ENCODE results near the gene KRT80.

- no peak for TF ChIP-seq POLR2AphosphoS5 (IDR thresholded peaks at IDR 0.05; ENCODE audit: low read depth, low read length)
- no peak for TF ChIP-seq POLR2A (IDR thresholded peaks at IDR 0.05; ENCODE audit: low read depth, low read length)
- TF ChIP-seq TAF1 (IDR thresholded peaks at IDR 0.05; ENCODE audit: borderline replicate concordance, low read depth, low read length), result no peak
Measured at GRCh38 chr12:52122540-52122871, 69.3 kb downstream of the KRT80 start.

Data from GM12892 (cell line).